Measurements from ENCODE around the gene ZNF205.
"Not testable (repeated sequence)": the region's sequence is repeated elsewhere in the genome, so short reads cannot be mapped to it uniquely, and the experiment has no call there.

ZNF205 gene

GRCh38 chr16:3076577-3076976, 35.8 kb upstream of the ZNF205 start:
- TF ChIP-seq CTCF (IDR thresholded peaks at IDR 0.05; ENCODE audit: low read length), result no peak
- no peak for TF ChIP-seq EZH2 (IDR thresholded peaks at IDR 0.05; ENCODE audit: borderline replicate concordance, low read length)
- Histone ChIP-seq H4K20me1 (ENCODE audit: insufficient read depth, low read length) (no peaks in the 10 kb centered on the region), H3K27me3 (ENCODE audit: insufficient read depth, low read length) (peaks cover 12% of the 10 kb centered on the region; the same call in 1 of the 2 replicates), H3K4me2 (ENCODE audit: low read length) (no peak overlapping the region), H3K36me3 (ENCODE audit: insufficient read depth, low read length) (no peaks in the 10 kb centered on the region), H2AFZ (ENCODE audit: low read length) (no peak overlapping the region), H3K27ac (ENCODE audit: low read depth, low read length, poor library complexity, severe bottlenecking) (no peak overlapping the region), H3F3A (ENCODE audit: insufficient read depth, low read length) (no peaks in the 10 kb centered on the region), H3K9me2 (ENCODE audit: low read depth, low read length) (no peaks in the 10 kb centered on the region), H3K4me1 (ENCODE audit: insufficient read depth, low read length, severe bottlenecking) (peaks cover 22% of the 10 kb centered on the region), H3K79me2 (ENCODE audit: insufficient read depth, low read length) (no peaks in the 10 kb centered on the region), H3K9ac (ENCODE audit: low read length) (no peak overlapping the region), H3K9me3 (ENCODE audit: low read length) (no peaks in the 10 kb centered on the region), H3K4me3 (ENCODE audit: low read depth, low read length, poor library complexity, severe bottlenecking) (no peak overlapping the region)

- no peak overlapping the region for H3K4me3 ChIP-seq (ENCODE audit: low read depth, low read length, poor library complexity, severe bottlenecking)
- no peak overlapping the region for H3K27ac ChIP-seq (ENCODE audit: low read depth, low read length, poor library complexity, severe bottlenecking)
- no peaks in the 10 kb centered on the region for H3K9me2 ChIP-seq (ENCODE audit: low read depth, low read length)
- H3K9ac ChIP-seq (ENCODE audit: low read length), result no peak overlapping the region
- no peaks in the 10 kb centered on the region for H3K36me3 ChIP-seq (ENCODE audit: insufficient read depth, low read length)
- H3K4me2 ChIP-seq (ENCODE audit: low read length), result no peak overlapping the region
- no peaks in the 10 kb centered on the region for H3F3A ChIP-seq (ENCODE audit: insufficient read depth, low read length)
- TF ChIP-seq EZH2 (IDR thresholded peaks at IDR 0.05; ENCODE audit: borderline replicate concordance, low read length) (no peak), CTCF (IDR thresholded peaks at IDR 0.05; ENCODE audit: low read length) (no peak)
- H4K20me1 ChIP-seq (ENCODE audit: insufficient read depth, low read length), result no peaks in the 10 kb centered on the region
- no peaks in the 10 kb centered on the region for H3K9me3 ChIP-seq (ENCODE audit: low read length)
- H3K79me2 ChIP-seq (ENCODE audit: insufficient read depth, low read length), result no peaks in the 10 kb centered on the region
- no peak overlapping the region for H2AFZ ChIP-seq (ENCODE audit: low read length)
- H3K27me3 ChIP-seq (ENCODE audit: insufficient read depth, low read length), result peaks cover 12% of the 10 kb centered on the region; the same call in 1 of the 2 replicates
- H3K4me1 ChIP-seq (ENCODE audit: insufficient read depth, low read length, severe bottlenecking), result peaks cover 18% of the 10 kb centered on the region
Observed at GRCh38 chr16:3080024-3080423, 32.4 kb upstream of the ZNF205 start.

DNA sequence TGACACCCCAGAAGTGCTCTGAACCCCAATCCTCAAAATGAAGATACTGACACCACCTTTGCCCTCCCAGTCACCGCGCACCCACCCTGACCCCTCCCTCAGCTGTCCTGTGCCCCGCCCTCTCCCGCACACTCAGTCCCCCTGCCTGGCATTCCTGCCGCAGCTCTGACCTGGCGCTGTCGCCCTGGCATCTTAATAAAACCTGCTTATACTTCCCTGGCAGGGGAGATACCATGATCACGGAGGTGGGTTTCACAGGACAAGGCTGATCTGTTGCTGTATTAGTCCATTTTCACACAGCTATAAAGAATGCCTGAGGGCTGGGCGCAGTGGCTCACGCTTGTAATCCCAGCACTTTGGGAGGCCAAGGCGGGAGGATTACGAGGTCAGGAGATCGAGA, 30.4 kb upstream of the ZNF205 start:
- H2AFZ ChIP-seq (ENCODE audit: low read length), result not testable (repeated sequence)

GRCh38 chr16:3083408-3083807, 29.0 kb upstream of the ZNF205 start:
- H3K4me3 ChIP-seq (ENCODE audit: low read depth, low read length, poor library complexity, severe bottlenecking); H3K36me3 ChIP-seq (ENCODE audit: insufficient read depth, low read length); H3K9me2 ChIP-seq (ENCODE audit: low read depth, low read length); H3K27me3 ChIP-seq (ENCODE audit: insufficient read depth, low read length); H3K79me2 ChIP-seq (ENCODE audit: insufficient read depth, low read length); H3K4me1 ChIP-seq (ENCODE audit: insufficient read depth, low read length, severe bottlenecking); H3K4me2 ChIP-seq (ENCODE audit: low read length); H3K9ac ChIP-seq (ENCODE audit: low read length); H2AFZ ChIP-seq (ENCODE audit: low read length); H3K9me3 ChIP-seq (ENCODE audit: low read length); H4K20me1 ChIP-seq (ENCODE audit: insufficient read depth, low read length); H3F3A ChIP-seq (ENCODE audit: insufficient read depth, low read length); H3K27ac ChIP-seq (ENCODE audit: low read depth, low read length, poor library complexity, severe bottlenecking): not testable (repeated sequence)

More for the DNA sequence above, 30.4 kb upstream of the ZNF205 start:
- not testable (repeated sequence) for H3F3A ChIP-seq (ENCODE audit: insufficient read depth, low read length); H3K9ac ChIP-seq (ENCODE audit: low read length); H3K4me2 ChIP-seq (ENCODE audit: low read length); H3K27ac ChIP-seq (ENCODE audit: low read depth, low read length, poor library complexity, severe bottlenecking); H3K79me2 ChIP-seq (ENCODE audit: insufficient read depth, low read length); H4K20me1 ChIP-seq (ENCODE audit: insufficient read depth, low read length); H3K36me3 ChIP-seq (ENCODE audit: insufficient read depth, low read length); H3K27me3 ChIP-seq (ENCODE audit: insufficient read depth, low read length); H3K9me2 ChIP-seq (ENCODE audit: low read depth, low read length); H3K4me3 ChIP-seq (ENCODE audit: low read depth, low read length, poor library complexity, severe bottlenecking); H3K4me1 ChIP-seq (ENCODE audit: insufficient read depth, low read length, severe bottlenecking); H3K9me3 ChIP-seq (ENCODE audit: low read length)
